ENCODE results near the gene FAAP100.

The FAAP100 gene, protein sequence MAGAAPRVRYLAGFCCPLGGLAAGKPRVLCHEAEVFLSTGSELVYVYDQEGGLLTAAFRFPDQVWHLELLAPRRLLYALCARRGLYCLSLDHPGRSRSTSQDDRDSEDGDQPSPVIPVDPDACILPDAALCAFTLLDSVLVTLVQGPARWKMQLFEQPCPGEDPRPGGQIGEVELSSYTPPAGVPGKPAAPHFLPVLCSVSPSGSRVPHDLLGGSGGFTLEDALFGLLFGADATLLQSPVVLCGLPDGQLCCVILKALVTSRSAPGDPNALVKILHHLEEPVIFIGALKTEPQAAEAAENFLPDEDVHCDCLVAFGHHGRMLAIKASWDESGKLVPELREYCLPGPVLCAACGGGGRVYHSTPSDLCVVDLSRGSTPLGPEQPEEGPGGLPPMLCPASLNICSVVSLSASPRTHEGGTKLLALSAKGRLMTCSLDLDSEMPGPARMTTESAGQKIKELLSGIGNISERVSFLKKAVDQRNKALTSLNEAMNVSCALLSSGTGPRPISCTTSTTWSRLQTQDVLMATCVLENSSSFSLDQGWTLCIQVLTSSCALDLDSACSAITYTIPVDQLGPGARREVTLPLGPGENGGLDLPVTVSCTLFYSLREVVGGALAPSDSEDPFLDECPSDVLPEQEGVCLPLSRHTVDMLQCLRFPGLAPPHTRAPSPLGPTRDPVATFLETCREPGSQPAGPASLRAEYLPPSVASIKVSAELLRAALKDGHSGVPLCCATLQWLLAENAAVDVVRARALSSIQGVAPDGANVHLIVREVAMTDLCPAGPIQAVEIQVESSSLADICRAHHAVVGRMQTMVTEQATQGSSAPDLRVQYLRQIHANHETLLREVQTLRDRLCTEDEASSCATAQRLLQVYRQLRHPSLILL

DNA sequence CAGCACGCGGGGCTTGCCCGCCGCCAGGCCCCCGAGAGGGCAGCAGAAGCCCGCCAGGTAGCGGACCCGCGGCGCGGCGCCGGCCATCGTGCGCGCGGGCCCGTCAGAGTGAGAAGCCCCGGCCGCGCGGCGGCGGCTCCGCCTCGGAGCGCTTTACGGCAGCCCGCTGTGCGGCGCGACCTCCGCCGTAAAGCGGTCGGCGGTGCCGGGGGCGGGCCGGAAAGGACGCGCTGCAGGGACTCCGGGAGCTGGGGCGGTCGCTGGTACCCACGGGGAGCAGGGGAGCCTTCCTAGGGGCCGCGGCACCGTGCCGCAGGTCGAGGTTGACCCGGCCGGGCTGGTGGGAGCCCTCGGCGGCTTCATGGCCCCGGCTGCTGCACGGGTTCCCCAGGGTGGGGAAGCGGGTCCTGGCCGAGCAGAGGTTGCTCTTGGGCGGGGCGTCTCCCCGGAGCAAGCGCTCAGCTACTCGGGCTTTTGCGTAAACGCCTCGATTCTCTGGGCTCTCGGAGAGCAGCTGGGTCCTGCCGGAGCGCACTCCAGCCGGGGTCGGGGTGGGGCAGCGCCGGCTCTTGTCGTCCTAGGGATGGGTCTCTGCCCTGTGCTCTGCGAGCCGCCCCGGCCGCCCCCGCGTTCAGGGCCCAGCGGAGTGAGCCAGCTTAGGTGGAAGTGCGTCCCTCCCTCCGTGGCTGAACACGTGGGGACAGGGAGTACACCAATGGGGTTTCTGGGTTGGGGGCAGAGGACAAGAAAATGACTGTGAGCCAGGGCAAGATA lies at the start of gene FAAP100:
TSS of gene FAAP100 (minus strand) at position 110 of the 774 bp plus-strand sequence. CDS start at position 87, 23 bp downstream.
- no peak; a peak in 1 of 22 replicates for TF ChIP-seq Cebpa-rat (IDR thresholded peaks at IDR 0.05)
- H3K9me3 ChIP-seq (replicated peaks in 1 of 11) = no peaks in the 10 kb centered on the region
- H3K36me3 ChIP-seq = peaks cover 25 to 57% (median 52%) of the 10 kb centered on the region in 11 experiments; a peak in 21 of 22 replicates

DNA sequence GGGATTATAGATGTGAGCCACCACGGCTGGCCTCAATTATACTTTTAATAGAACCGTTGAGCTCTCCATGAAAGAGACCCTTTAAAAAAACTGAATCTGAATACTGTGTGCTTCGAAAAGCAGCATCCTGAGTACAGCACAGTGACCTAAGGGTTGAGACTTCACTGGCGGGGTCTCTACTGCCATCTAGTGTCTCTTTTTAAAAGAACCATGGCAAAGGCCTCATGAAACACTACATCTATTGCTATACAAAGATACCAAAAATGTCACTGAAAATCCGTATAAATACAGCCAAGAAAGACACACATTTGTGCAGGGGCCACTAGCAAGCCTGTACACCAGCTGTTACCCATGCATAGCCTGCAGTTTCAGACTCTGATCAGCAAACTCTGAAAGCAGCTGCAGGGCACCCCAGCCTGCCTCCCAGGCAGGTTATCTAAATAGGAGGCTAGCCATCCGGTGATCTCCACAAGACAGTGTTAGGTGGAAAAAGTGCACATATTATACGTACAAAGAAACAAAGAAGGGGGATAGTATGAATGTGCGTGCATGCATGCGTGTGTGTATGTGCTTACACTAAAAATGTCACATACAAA lies 49.5 kb upstream of the FAAP100 start:
- Histone ChIP-seq H3K36me3 (peaks cover 78 to 95% (median 82%) of the 10 kb centered on the region in 11 experiments), H3K9me3 (replicated peaks in 1 of 11) (no peaks in the 10 kb centered on the region), H3K27ac (peak overlapping the region in 1 of 11 experiments; percentile 7; a peak in 1 of 22 replicates), H3K9ac (no peak overlapping the region; a peak in 1 of 22 replicates), H4K20me1 (peaks cover 27 to 99% (median 67%) of the 10 kb centered on the region in 11 experiments; a peak in 21 of 22 replicates), H3K4me2 (no peak overlapping the region), H3K4me1 (peaks cover 33 to 49% (median 38%) of the 10 kb centered on the region in 10 experiments), H3K27me3 (no peaks in the 10 kb centered on the region), H3K4me3 (no peak overlapping the region)
- TF ChIP-seq Cebpa-rat (IDR thresholded peaks at IDR 0.05) = no peak

More for the DNA sequence above, at the start of gene FAAP100:
- peak within 1 kb of the TSS; percentile 22 to 82 (median 74); a peak in 21 of 22 replicates for H3K27ac ChIP-seq
- peak within 1 kb of the TSS; percentile 79 to 94 (median 89) for H3K9ac ChIP-seq
- no peaks in the 10 kb centered on the region for H3K27me3 ChIP-seq
- peak within 1 kb of the TSS; percentile 75 to 99 (median 94) for H3K4me3 ChIP-seq
- peaks cover 21 to 71% (median 50%) of the 10 kb centered on the region in 11 experiments; a peak in 20 of 22 replicates for H4K20me1 ChIP-seq
- H3K4me2 ChIP-seq = peak within 1 kb of the TSS; percentile 93 to 99 (median 98)
- peaks cover 32 to 66% (median 48%) of the 10 kb centered on the region in 10 experiments for H3K4me1 ChIP-seq

DNA sequence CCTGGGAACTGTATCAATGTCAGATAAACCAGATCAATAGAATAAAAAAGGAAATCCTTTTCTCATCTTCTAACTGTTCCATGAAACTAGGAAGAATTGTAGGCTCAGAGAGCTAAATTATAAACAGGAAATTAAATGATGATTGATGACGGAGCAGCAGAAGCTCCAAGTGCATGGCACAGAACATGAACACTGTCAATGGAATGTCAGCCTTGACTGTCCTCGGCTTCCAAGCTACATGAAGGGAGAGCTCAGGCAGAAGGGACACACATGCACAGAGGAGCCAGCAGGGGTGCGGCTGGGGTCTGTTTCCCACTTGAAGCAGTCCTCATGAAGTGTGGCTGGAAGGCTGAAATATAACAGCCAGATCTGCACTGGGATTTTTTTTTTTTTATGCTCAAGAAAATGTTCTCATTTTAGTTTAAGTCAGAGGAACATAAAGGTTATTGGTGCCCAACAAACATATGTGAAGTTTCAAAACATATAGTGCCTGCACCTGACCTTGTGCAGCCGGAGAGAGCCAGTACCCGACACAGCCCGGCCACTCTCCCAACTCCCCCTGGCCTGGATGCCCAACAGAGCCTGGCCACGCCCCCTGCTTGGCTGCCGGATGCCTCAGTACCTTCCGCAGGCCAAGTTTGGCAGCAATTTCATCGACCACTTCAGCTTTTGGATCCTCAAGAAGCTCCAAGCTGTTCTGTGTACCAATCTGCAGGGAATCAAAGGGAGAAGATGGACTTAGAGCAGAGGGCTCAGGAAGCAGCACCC lies 47.8 kb upstream of the FAAP100 start:
- H3K27ac ChIP-seq = peak overlapping the region in 4 of 11 experiments; percentile 3 to 88 (median 80); a peak in 3 of 22 replicates
- H3K4me3 ChIP-seq = no peak overlapping the region
- peaks cover 27 to 90% (median 59%) of the 10 kb centered on the region in 11 experiments; a peak in 21 of 22 replicates for H4K20me1 ChIP-seq
- H3K4me1 ChIP-seq = peaks cover 33 to 50% (median 38%) of the 10 kb centered on the region in 10 experiments
- H3K4me2 ChIP-seq = no peak overlapping the region
- no peak for TF ChIP-seq Cebpa-rat (IDR thresholded peaks at IDR 0.05)
- peak overlapping the region in 2 of 11 experiments; percentile 15 to 45; a peak in 2 of 22 replicates for H3K9ac ChIP-seq
- peaks cover 78 to 95% (median 82%) of the 10 kb centered on the region in 11 experiments for H3K36me3 ChIP-seq
- H3K27me3 ChIP-seq = no peaks in the 10 kb centered on the region
- H3K9me3 ChIP-seq (replicated peaks in 1 of 11) = no peaks in the 10 kb centered on the region

DNA sequence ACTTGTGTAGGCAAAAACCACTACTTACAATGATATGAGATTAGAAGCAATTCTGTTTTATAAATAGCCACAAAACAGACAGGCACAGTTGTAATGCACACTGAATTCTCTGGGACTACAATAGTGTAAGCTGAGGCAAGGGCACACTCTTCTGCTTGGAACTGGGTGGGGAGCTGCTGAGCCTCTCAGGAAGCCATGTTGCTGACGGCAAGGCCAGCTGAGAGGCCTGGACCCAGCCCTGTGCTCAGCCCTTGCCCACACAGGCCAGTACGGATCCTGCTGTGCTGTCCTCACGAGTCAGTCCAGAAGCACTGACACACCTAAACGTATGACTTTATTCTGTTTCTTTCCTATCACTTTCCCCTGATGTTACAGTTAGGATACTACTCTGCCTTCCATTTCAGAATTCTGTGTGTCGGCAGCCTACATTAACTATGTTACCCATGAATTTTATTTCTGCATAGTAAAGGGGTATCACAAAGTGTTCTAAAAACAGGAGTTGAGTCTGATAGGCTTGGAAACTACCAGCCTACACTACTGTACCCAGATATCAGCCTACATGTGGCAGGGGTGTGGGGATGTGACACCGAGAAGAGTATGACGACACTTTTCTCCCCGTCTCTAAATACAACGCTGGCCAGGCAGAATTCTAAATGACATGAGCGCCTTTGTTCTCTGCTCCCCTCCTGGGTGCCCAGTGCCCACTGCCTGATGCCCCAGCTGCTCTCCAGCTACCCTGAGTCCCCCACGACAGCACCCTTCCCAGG lies 41.1 kb upstream of the FAAP100 start:
- Histone ChIP-seq H3K27me3 (no peaks in the 10 kb centered on the region), H3K36me3 (peaks cover 90 to 99% (median 94%) of the 10 kb centered on the region in 11 experiments), H3K4me1 (peaks cover 11 to 18% (median 15%) of the 10 kb centered on the region in 10 experiments), H3K4me3 (no peak overlapping the region), H3K9ac (peak overlapping the region in 1 of 11 experiments; percentile 5; a peak in 2 of 22 replicates), H3K9me3 (replicated peaks in 1 of 11) (no peaks in the 10 kb centered on the region), H3K4me2 (no peak overlapping the region), H3K27ac (0 out of 22 replicates have a peak overlapping the region, but pooled peaks of 1 of the 11 experiments have one; percentile 26), H4K20me1 (peaks cover 0 to 88% (median 45%) of the 10 kb centered on the region in 11 experiments; a peak in 19 of 22 replicates)
- no peak for TF ChIP-seq Cebpa-rat (IDR thresholded peaks at IDR 0.05)

DNA sequence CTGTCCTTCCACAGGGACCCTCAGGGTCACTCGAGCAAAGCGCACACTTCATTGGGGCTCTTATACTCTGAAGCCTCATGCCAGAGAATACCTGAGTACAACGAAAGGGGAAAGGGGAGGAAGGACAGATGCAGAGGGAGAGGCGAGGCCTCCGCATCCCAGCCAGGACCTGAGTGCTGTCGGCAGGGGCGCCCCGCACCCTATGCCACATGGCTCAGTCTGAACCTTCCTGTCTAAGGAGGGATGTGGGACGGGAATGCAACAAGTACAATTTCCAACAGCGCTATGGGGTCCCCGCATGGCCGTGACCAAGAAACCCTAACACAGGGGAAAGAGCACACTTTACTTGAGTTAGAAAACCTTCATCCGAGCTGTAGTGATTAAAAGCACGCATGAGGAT lies 39.8 kb upstream of the FAAP100 start:
- TF ChIP-seq Cebpa-rat (IDR thresholded peaks at IDR 0.05) = no peak
- Histone ChIP-seq H3K4me3 (no peak overlapping the region), H3K27me3 (no peaks in the 10 kb centered on the region)

DNA sequence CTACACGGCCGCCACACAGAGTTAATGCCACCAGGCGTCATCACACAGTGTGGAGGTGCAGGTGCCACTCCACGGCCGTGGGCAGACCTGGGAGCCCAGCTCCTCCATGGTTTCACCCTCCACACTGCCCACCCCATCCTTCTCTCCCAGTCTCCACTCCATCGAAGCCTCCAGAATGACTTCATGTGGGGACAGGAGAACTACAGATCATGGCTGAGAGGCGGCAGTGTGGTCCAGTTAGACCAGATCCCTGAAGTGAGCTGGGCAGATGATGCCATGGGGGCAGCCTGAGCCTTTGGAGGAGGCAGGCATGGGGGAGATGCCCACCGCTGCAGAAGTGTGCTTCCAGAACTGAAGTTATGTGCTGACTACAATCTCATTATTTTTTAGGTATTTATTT lies 38.0 kb upstream of the FAAP100 start:
- Histone ChIP-seq H3K4me3 (no peak overlapping the region), H3K36me3 (peaks cover 98 to 100% (median 100%) of the 10 kb centered on the region in 11 experiments), H3K4me1 (no peaks in the 10 kb centered on the region)

More for the DNA sequence above, 39.8 kb upstream of the FAAP100 start:
- Histone ChIP-seq H4K20me1 (peaks cover 0 to 83% (median 40%) of the 10 kb centered on the region in 11 experiments; a peak in 19 of 22 replicates), H3K4me1 (peaks cover 0 to 5% (median 1%) of the 10 kb centered on the region in 10 experiments; a peak in 13 of 20 replicates), H3K4me2 (no peak overlapping the region), H3K9ac (no peak overlapping the region), H3K9me3 (replicated peaks in 1 of 11) (no peaks in the 10 kb centered on the region), H3K36me3 (peaks cover 98 to 100% (median 100%) of the 10 kb centered on the region in 11 experiments), H3K27ac (no peak overlapping the region)

DNA sequence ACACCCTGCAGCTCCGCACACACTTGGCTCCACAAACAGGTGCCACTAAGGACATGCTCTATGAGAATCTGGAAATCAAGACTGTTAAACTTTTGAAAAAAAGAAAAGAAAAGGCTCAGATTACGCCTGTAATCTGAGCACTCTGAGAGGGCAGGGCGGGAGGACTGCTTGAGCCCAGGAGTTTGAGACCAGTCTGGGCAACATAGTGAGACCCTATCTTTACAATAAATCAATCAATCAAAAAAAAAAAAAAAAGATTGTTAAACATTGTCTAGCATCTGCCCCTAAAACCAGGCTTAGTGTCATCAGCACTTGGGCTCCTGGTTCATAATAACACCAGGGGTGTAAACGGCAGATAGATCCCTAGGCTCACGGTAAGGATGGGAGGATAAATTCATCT lies 37.5 kb upstream of the FAAP100 start:
- Histone ChIP-seq H3K4me3 (no peak overlapping the region), H3K9me3 (replicated peaks in 1 of 11) (no peaks in the 10 kb centered on the region), H3K9ac (no peak overlapping the region), H3K27me3 (no peaks in the 10 kb centered on the region), H3K36me3 (peaks cover 98 to 100% (median 100%) of the 10 kb centered on the region in 11 experiments), H3K4me2 (no peak overlapping the region), H3K4me1 (no peaks in the 10 kb centered on the region), H4K20me1 (peaks cover 0 to 81% (median 46%) of the 10 kb centered on the region in 11 experiments; a peak in 20 of 22 replicates), H3K27ac (no peak overlapping the region)
- no peak for TF ChIP-seq Cebpa-rat (IDR thresholded peaks at IDR 0.05)

More for the DNA sequence above, 38.0 kb upstream of the FAAP100 start:
- no peak overlapping the region for H3K27ac ChIP-seq
- H4K20me1 ChIP-seq = peaks cover 0 to 85% (median 46%) of the 10 kb centered on the region in 11 experiments; a peak in 20 of 22 replicates
- no peak overlapping the region for H3K9ac ChIP-seq
- no peaks in the 10 kb centered on the region for H3K27me3 ChIP-seq
- no peak overlapping the region for H3K4me2 ChIP-seq
- no peak for TF ChIP-seq Cebpa-rat (IDR thresholded peaks at IDR 0.05)
- H3K9me3 ChIP-seq (replicated peaks in 1 of 11) = no peaks in the 10 kb centered on the region
